ENCODE data around the gene OR2T8. TPM values are rescaled to one million over a fixed set of nuclear protein-coding genes. Genes with fewer than 3 reads are reported as not detected.

Gene OR2T8
- total and polyA plus RNA-seq, 2 of the 8 experiments (the other 6 are each of a cell fraction or from before 2014, with no cell fraction given) = not detected

GRCh38 chr1:247961791-247962190 is 41.7 kb downstream of the OR2T8 start:
- FAIRE-seq (no peak), DNase-seq (ENCODE audit: low read depth in 1 of 2, low spot score in 2 of 2) (no peak)
- Histone ChIP-seq H2AK5ac (ENCODE audit: low read depth, low read length) (no peak overlapping the region), H3K56ac (replicated peaks; ENCODE audit: insufficient read length, low read depth, low read length) (no peak overlapping the region), H4K8ac (ENCODE audit: extremely low read depth, insufficient read depth, low read length) (no peak overlapping the region), H4K20me1 (replicated peaks in 1 of 2; ENCODE audit: control insufficient read depth in 1 of 2, insufficient read depth in 2 of 2, low read length in 2 of 2) (no peaks in the 10 kb centered on the region), H3K36me3 (ENCODE audit: control insufficient read depth in 2 of 4, insufficient read depth in 4 of 4, low read length in 3 of 4) (no peaks in the 10 kb centered on the region), H2BK120ac (replicated peaks; ENCODE audit: low read depth, low read length) (no peak overlapping the region), H3K4me1 (replicated peaks in 1 of 4; ENCODE audit: control insufficient read depth in 3 of 4, insufficient read depth in 4 of 4, low read length in 3 of 4) (no peaks in the 10 kb centered on the region), H3K9ac (replicated peaks in 1 of 4; ENCODE audit: extremely low read depth in 1 of 4, low read depth in 3 of 4, low read length in 3 of 4) (no peak overlapping the region), H3K4me3 (ENCODE audit: extremely low read depth in 1 of 4, insufficient read depth in 2 of 4, low read depth in 3 of 4, low read length in 4 of 4) (no peak overlapping the region), H2BK15ac (ENCODE audit: low read length) (no peak overlapping the region), H2AFZ (ENCODE audit: low read length) (no peak overlapping the region), H3K18ac (ENCODE audit: extremely low read depth, low read length) (no peak overlapping the region), H3K9me3 (ENCODE audit: insufficient read depth in 2 of 2, low read depth in 1 of 2, low read length in 1 of 2) (peaks cover 31 to 40% of the 10 kb centered on the region in 2 experiments), H2BK12ac (ENCODE audit: low read depth, low read length) (no peak overlapping the region), H3K79me1 (ENCODE audit: low read depth, low read length) (no peaks in the 10 kb centered on the region), H3K79me2 (ENCODE audit: control insufficient read depth in 1 of 2, insufficient read depth in 2 of 2, low read length in 2 of 2) (no peaks in the 10 kb centered on the region), H2BK20ac (ENCODE audit: low read length) (no peak overlapping the region), H3K23ac (ENCODE audit: insufficient read length) (no peak overlapping the region), H3K27ac (ENCODE audit: low read depth, low read length) (no peak overlapping the region), H3K4me2 (ENCODE audit: insufficient read depth in 1 of 2, low read depth in 2 of 2, low read length in 2 of 2) (no peak overlapping the region), H2BK5ac (ENCODE audit: low read depth, low read length) (no peak overlapping the region), H3K23me2 (ENCODE audit: low read depth, low read length) (no peaks in the 10 kb centered on the region), H3K14ac (ENCODE audit: insufficient read length) (no peak overlapping the region), H3K27me3 (replicated peaks in 1 of 4; ENCODE audit: control insufficient read depth in 3 of 4, extremely low read depth in 1 of 4, insufficient read depth in 3 of 4, low read length in 3 of 4) (no peaks in the 10 kb centered on the region), H4K91ac (replicated peaks; ENCODE audit: insufficient read length, low read length) (no peak overlapping the region), H4K5ac (ENCODE audit: insufficient read length, low read depth, low read length) (no peak overlapping the region), H3K4ac (replicated peaks; ENCODE audit: insufficient read length, low read depth, low read length) (no peak overlapping the region)
- ChIA-PET CTCF (ENCODE audit: partially characterized antibody) (no interaction called here), POLR2A (ENCODE audit: partially characterized antibody) (no interaction called here)
- WGBS, 2 experiments (ENCODE audit: extremely low coverage in 1 of 2, insufficient coverage in 1 of 2, insufficient read length in 1 of 2, insufficient replicate concordance in 2 of 2, low coverage in 1 of 2, low lambda C conversion rate in 2 of 2, missing lambda C conversion rate in 1 of 2) = 35% methylated on average over 3 of the region's 3 CpGs; no CpG with 5 or more reads in 1 of the 2 experiments
- TF ChIP-seq RAD21 (IDR thresholded peaks at IDR 0.05 in 1 of 2, conservative IDR thresholded peaks at IDR 0.05 in 1 of 2; ENCODE audit: low read depth in 2 of 2, low read length in 2 of 2) (no peak), BACH1 (IDR thresholded peaks at IDR 0.05; ENCODE audit: low read length) (no peak), ZNF274 (IDR thresholded peaks at IDR 0.05; ENCODE audit: borderline replicate concordance, extremely low read depth, low read length) (no peak), FOSL1 (IDR thresholded peaks at IDR 0.05; ENCODE audit: insufficient read depth, low read depth, low read length) (no peak), SIRT6 (IDR thresholded peaks at IDR 0.05; ENCODE audit: low read length) (no peak), CREB1 (IDR thresholded peaks at IDR 0.05) (no peak)

Data from H1 (cell line).